Right lung (tissue), 5 donors: ENCODE measurements around the gene TNPO1. TPM values are rescaled to one million over a fixed set of nuclear protein-coding genes. Genes with fewer than 3 reads are reported as not detected.
A peak's percentile ranks its signal among the peaks of the same experiment; 100 is the strongest.

Experiments
- DNase-seq, 2 donors: peaks; one replicate each; pipeline ENCODE4 v3.0.0-alpha.2; 2013
- polyA plus RNA-seq, 5 donors: library from polyadenylated mRNA; unstranded; fragments of 120-200 nt; gene quantifications; one replicate each; pipeline versions ENCODE4 v1.2.1 to v1.2.3, GENCODE V29; 2013; ENCODE audit warnings: inconsistent platforms in 1 of 5, low replicate concordance in 1 of 5; ENCODE audit not compliant: insufficient read length in 5 of 5, insufficient read depth in 1 of 5

Gene TNPO1
- polyA plus RNA-seq, 5 donors, result 49.2 to 97.1 (median 88.9) TPM

DNA sequence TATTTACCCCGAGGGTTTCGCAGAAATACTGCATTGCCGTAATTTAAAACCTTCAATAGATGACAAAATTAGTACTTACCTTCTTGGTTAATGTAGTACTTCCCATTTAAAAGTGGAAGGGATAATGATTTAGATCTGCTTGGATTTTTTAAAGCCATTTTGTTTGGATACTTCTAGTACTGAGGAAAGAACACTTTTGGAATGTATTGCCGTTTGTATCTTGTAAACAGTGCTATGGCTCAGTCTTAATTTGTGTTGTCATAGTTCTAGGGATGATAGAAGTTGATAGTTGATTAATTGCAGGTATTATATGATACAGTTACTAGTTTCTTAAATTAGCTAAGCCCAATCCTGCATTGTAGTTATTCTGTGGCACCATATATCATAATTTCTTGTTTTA lies 33.1 kb downstream of the TNPO1 start:
- DNase-seq, result no peak

DNA sequence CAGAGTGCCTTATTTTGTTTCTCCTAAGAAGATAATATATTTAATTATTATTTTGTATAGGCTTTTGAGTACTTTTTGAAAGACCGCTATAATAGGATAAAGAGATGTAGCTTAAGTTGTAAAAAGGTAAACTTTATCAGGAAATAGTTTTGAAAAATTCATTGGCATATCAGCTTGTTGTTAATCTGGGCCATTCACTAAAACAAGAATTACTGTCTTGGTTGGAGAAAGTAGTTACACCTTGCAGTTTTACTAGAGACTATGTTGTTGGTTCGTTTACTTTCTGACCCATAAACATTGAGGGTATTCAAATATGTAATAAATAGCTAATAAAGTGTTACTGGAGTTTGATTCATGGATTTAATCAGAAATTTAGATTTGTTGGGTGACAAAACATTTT lies 33.7 kb downstream of the TNPO1 start:
- no peak for DNase-seq

DNA sequence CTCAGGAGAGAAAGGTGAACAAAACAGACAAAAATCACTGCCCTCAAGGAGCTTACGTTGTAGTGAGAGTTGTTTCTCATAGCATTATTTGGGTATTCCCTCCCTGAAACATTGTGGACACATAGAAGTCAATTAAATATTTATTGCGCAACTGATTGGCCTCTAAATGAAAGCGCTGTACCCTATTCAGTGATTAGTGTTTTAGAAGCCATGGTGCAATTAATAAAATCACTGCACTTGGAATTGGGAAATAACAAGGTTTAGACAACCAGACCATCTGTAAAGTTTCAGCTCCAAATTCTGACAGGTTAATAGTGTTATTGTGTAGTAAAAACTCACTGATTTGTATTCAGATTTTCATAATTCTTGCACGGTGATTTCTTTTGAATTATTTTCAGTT lies 35.9 kb downstream of the TNPO1 start:
- peak in 1 of 2 donors; percentile 10 for DNase-seq

DNA sequence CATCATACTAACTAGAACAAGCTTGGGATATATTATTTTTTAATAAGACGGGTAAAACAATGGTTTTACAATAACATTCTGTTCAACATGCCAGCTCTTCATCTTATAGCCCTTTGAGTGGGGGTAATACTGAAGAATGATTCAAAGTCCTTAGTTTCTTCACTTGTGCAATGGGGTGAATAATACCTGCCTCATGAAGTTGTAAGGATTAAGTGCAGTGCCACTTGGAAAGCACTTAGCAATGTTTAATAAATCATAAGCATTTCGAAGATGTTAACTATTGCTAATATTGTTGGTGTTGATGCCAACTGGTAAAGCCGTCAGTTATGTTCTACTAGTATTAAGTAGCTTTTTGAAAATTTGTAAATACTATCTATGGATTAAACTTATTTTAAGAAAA lies 38.0 kb downstream of the TNPO1 start:
- no peak for DNase-seq

DNA sequence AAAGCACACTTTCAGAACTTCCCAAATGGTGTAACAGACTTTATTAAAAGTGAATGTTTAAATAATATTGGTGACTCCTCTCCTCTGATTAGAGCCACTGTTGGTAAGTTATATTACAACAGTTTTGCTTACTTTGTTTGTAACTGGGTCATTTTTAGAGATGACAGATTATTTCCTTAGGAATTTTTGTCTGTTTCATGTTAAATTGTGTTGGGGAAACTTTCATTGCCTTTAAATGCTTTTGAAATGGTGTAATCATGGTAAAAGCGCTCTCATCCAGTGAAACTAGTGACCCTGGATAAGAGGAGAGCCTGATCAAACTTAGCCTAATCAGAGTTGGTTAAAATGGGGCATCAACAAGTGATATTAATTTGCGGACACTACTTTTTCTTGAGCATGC lies 39.4 kb downstream of the TNPO1 start:
- no peak for DNase-seq

DNA sequence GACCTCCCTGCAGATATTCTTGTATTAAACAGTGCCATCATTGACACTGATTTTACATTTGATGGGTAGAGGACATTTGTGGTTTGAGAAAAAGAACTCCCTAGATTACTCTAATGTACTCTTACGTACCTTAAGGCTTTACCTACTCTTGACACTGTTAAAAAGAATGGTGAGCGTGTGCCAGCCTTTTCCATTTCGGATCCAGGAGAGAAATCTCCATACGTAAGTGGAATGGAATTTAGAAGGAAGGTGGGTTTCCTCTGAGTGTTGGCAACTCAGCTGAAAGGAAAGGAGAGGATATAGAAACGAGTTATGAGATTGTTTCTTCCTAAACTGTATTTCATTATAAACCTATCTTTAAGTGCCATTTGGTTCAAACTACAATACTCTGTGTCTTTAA lies 40.9 kb downstream of the TNPO1 start:
- DNase-seq, result no peak

DNA sequence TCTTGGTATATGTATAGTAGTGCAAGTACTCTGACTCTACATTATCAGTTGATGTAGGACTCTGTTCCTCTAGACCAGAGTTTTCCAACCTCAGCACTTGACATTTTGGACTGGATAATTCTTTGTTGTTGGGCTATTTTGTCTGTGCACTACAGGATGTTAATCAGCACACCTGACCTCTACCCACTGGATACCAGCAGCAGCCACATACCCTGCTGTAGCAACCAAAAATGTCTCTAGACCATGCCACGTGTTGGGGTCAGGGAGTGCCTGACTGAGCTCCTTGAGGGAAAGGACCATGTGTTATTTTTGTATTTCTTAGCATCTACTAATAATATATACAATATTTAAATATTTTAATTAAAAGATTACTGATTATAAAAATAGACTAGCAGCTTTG lies 42.7 kb downstream of the TNPO1 start:
- DNase-seq, result no peak

DNA sequence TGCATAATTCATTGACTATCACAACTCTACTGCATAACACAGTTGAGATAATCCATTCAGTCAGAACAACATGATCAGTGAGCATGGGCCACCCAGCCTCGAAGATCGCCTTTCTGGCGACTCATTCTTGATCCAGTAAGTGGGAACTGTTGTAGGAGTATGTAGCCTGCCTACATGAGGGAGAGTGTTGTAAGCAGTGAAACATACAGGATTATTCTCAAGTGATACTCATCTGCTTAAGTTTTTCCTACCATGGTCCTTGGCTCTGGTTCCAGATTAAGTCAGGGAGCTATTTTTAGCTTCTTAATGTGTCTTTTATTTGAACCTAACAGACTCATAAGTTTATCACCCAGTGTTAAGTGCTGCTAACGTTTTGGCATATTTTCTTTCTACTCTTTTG lies 44.0 kb downstream of the TNPO1 start:
- DNase-seq, result no peak

DNA sequence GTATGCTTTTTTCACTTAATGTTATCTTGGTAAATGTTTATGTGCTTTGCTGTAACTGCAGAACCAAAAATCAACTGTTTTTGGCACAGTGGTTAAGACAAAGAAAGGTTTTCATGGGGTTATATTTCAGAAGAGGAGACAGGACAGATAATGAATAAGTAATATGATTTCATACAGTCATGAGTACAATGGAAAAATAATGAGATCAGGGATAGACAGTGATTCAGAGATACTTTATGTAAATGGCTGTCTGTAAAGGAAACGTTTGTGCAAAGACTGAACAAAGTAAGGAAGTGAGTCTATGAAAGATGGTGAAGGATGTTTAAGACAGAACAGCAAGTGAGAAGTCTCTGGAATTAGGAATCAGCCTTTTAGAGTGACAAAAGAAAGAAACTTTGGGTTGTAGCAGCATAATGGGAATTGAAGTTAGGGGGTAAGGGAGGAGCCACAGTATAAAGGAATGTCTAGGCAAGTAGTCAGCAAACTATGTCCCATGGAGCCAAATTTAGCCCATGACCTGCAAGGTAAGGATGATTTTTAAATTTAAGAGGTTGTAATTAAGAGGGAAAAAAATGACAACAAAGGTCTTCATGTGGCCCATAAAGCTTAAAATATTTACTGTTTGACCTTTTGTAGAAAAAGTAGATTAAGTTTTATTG lies 55.0 kb downstream of the TNPO1 start:
- DNase-seq, result no peak

DNA sequence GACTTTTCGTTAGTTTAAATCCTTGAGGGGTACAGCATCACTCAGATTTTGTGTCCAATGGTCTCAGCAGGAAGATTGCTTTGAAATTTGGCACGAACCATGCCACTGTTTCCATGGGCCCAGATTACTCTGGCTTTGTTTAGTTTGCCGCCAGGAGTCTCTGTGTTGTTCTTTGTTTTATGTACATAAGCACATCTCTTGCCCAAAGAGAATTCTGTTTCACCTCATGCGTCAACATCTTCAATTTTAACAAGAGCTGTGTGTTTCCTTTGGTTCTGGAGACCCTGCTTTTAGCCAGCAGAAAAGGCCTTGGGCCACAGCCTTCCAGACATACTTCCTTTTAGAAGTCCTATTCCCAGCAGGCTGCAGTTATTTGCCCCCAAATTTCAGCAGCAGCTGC lies 62.4 kb downstream of the TNPO1 start:
- DNase-seq, result no peak

DNA sequence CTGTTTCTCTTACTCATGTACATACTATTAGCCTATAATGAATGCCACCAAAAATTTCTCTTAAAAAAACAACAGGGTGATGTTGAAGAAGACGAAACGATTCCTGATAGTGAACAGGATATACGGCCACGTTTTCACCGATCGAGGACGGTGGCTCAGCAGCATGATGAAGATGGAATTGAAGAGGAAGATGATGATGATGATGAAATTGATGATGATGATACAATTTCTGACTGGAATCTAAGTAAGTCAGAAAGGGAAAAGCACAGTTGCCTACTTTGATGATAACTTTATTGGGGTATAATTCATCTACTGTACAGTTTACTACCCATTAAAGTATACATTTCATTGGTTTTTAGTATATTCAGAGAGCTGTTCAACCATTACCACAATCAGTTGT lies 66.5 kb downstream of the TNPO1 start:
- DNase-seq, result no peak

DNA sequence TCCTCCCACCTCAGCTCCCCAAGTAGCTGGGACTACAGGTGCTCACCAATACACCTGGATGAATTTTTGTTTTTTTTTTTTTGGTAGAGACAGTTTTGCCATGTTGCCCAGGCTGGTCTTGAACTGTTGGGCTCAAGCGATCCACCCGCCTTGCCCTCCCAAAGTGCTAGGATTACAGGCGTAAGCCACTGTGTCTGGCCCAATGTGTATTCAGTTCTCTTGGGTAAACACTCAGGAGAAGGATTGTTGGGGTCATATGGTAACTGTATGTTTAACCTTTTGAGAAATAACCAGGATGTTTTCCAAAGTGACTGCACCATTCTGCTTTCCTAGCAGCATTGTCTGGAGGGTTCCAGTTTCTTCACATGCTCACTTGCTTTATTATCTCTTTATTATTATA lies 67.4 kb downstream of the TNPO1 start:
- no peak for DNase-seq

DNA sequence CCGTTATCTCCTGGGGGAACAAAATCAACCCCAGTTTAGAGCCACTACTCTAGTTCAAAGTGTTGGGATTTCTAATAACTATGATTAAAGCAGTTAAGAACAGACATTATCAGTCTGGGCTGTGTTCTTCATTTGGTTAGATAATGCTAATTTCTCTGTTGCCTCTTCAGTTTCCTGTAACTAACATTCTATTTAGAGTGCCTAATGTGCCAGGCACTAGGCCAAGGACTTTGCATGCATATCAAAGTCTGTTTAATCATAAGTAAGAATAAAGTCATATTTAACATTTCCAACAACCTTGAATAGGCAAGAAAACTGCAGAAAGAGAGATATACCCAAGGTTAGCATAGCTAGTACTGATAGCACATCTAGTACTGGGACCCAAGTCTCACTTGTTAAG lies 68.4 kb downstream of the TNPO1 start:
- DNase-seq, result no peak

DNA sequence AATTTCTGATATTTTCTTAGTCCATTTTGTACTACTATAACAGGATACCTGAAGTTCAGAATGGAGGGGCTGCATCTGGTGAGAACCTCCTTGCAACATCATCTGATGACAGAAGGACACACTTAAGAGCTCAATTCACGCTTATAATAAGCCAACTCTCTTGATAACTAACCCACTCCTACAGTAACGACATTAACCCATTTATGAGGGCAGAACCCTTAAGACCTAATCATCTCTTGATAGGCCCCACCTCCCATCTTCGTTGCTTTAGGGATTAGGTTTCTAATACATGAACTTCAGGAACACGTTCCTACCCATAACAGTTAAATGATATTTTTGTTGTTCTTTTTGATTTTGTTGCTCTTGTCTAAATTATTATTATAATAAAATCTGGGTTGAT lies 69.4 kb downstream of the TNPO1 start:
- no peak for DNase-seq

DNA sequence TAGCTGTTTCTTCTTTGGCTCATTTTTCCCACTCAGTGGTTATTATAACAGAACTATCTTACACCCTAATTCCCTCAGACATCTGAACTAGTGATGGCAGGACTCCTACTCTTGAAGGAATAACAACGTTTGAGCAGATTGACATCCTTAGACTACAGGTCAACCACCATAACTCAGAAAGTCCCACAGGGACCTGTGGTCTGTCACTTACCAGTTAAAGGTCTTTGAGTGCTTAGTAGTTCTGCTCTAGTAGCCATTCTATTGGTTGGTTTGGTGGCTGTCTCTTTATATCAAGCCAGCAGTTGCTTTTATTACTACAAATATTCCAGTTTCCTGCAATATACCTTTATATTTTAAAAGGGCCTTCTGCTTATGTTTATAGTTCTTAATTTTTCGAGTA lies 72.1 kb downstream of the TNPO1 start:
- DNase-seq, result no peak

DNA sequence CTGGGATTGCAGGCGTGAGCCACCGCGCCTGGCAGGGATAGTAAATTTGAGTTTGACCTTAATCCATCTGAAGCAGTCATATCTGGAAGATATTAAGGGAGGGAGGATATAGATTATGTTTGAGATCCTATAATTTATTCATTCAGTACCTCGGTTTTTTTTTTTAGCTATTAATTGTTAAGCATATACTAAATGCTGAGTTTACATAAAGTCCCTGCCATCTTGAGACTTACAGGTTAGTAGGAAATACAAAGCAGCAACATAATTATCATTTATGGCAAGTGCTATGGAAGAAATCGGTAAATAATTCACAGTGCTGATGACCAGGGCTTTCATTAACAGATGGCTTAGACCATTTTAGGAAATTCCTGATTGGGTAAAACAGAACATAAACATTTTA lies 72.9 kb downstream of the TNPO1 start:
- DNase-seq, result no peak

DNA sequence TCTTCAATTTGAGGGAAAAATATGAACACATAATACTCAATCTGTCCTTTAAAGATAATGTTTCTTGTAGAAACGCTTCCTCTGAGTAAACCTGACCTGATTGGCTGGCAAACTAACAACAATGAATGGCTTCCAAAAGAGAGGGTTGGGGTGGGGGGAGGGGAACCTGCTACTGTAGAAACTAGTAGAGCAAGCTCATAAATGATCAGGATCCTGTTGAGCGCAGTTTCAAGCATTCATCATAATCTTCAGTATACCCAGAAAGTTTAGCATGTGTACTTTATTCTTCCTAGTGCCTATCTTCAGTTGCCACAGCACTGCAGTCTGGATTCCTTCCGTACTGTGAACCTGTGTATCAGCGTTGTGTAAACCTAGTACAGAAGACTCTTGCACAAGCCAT lies 76.4 kb downstream of the TNPO1 start:
- DNase-seq, result no peak

DNA sequence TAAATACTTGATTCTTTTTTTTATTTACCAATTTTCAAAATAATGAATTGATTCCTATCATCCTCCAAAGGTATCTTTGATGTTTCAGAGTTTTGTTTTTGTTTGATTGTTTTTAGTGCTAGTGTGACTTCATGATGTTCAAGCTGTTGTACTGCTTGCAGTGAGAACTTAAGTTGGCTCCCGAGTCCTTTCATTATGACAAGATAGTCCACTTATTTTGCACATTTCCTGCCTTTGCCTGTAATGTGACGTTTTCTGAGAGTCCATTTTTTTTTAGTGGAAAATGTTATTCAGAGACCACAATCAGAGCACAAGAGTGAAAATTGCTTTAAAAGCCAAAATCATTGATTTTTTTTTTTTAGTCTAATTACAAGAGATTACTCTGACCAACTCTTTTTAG lies 79.3 kb downstream of the TNPO1 start:
- DNase-seq, result no peak

DNA sequence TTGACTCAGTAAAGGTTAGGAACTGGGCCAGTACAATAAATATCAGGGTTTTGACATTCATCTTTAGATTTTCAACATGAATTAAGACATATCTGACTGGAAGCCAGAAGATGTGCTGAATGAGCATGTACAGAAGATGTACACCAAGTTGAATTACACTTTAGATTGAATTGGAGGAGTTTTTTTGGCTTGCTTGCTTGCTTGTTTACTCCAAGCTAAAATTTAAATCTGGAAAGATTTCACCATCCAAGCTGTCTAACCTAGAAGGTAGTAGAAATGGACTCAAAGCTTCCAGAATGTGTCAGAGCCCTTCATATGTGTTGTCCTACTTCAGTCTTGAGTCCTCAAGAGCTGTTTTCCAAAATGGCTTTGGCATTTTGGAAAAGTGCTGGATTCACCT lies 90.3 kb downstream of the TNPO1 start:
- no peak for DNase-seq

DNA sequence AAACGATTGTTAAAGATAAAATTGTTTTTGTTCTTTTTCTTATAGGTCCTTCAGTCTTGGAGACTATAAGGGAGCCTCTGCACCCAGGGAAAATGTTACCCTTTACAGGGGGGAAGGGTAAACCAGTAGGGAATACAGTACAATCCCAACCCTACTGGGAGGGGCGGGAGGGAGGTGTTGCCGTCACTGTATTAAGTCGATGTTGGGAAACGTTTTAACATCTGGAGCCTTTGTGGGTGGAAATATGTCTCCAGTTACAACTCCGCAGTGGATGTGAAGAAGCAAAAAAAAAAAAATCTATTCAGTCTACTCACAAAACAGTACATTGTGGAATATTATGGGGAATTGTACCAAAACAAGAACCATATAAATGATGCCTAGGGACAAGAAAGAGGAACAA lies 92.2 kb downstream of the TNPO1 start:
- DNase-seq, result no peak

DNA sequence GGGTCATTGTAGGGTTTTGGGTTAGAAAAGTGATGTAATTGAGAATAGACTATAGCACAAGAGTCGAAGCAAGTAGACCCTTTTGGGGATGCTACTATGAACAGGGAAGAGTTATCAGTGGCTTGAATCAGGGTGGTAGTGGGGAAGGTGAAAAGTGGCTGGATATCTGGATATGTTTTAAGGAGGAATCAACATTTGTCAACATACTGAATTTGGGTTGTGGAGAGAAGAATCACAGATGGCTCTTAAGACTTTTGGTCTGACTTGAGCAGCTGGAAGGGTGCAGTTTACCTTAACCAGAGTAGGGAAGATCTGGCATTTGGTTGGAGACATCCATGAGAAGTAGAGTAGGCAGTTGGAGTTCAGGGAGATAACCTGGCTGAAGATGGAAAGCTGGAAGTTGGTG lies 100.9 kb downstream of the TNPO1 start:
- no peak for DNase-seq

DNA sequence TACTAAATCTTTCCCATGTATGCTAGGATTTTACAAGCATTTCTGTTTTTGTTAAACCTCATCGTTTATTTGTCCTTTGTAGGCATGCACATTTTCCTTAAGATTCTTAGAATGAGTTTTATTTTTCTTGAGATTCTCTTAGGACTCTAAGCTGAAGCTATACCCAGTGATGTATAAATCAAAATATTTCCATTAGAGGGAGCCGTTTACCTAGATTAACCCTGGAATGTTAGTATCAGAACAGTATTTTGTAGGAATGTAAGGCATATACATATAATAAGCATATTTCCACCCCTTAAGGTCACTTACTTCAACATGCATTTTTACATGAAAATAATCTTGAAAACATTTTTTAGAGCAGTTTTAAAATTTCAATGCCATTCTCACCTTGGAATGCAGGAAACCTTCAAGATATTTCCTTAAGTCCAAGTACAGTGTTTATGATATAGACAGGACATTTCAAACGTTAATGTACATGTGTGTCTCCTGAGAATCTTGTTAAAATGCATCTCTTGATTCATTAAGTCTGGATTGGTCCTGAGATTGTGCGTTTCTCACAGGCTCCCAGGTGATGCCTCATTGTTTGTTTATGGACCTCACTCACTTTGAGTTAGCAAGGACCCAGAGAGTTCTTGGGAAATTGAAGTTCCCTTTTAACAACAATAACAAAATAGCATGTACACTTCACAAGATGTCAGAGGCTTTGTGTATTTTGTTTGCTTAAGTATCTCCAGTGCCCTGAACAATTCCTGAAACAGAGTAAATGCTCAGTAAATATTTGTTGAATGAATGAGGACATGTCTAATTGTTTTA lies 104.4 kb downstream of the TNPO1 start:
- peak in 1 of 2 donors; percentile 11 for DNase-seq

DNA sequence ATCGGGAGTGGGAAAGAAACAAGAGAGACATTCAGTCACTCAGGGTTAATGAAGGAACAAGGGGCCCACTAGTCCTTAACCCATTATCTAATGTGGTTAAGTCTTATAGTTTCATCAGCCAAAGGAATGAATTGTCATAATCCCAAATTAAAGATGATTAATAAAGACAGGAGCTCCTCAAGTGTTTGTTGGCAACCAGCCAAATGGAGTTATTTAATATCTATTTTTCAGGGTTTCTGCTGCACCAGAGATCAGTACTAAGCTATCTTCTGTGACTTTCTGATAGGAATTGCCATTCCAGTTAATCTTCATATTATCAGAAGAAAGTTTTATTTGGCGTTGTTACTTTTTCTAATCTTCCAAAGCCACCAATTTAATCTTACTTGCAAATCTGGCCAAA lies 105.4 kb downstream of the TNPO1 start:
- DNase-seq, result no peak

DNA sequence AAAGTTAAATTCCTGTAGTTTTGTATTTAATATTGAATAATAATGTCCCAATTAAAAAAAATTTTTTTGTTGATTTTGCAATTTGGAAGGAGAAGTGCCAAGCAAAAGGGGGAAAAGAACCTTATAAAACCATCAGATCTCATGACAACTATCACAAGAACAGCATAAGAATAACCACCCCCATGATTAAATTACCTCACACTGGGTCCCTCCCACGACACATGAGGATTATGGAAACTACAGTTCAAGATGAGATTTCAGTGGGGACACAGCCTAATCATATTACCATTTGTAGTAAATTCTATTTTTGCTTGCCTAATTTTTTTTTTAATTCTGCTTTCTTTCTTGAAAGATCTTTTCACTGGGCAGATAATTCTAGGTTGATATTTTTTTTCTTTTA lies 106.0 kb downstream of the TNPO1 start:
- DNase-seq, result no peak
